Mesothelial cell of epicardium (in vitro differentiated cells): ENCODE results near the gene RPL13. TPM values are rescaled to one million over a fixed set of nuclear protein-coding genes. Genes with fewer than 3 reads are reported as not detected.

Experiments
- DNase-seq, 2 experiments: peaks; one replicate each; pipeline ENCODE4 v3.0.0; 2021; ENCODE audit warnings: low spot score in 2 of 2; ENCODE audit not compliant: unreplicated experiment in 2 of 2
- H3K27ac Mint-ChIP-seq: 2 replicates; pipeline ENCODE4 v1.8.0; 2021; ENCODE audit warnings: mixed read lengths
- H3K27me3 Mint-ChIP-seq: 2 replicates; pipeline ENCODE4 v1.8.0; 2021; ENCODE audit warnings: low read depth, mixed read lengths
- H3K36me3 Mint-ChIP-seq: 2 replicates; pipeline ENCODE4 v1.8.0; 2021; ENCODE audit warnings: mixed read lengths
- H3K4me1 Mint-ChIP-seq: 2 replicates; pipeline ENCODE4 v1.8.0; 2021; ENCODE audit warnings: mixed read lengths
- H3K4me3 Mint-ChIP-seq: 2 replicates; pipeline ENCODE4 v1.8.0; 2021; ENCODE audit warnings: mild to moderate bottlenecking, moderate library complexity, mixed read lengths
- H3K9me3 Mint-ChIP-seq: 2 replicates; pipeline ENCODE4 v1.8.0; 2021; ENCODE audit warnings: mixed read lengths
- total RNA-seq: library from RNA; stranded (reverse); gene quantifications from 3 replicates; pipeline ENCODE4 v1.2.1, GENCODE V29; 2021
- TF ChIP-seq, protein P1 (sequence below): fragments of 200-600 bp; sonication (generic); IDR thresholded peaks from one replicate; pipeline ENCODE4 v1.5.0; 2021; ENCODE audit warnings: antibody characterized with exemption; ENCODE audit not compliant: unreplicated experiment

RPL13 gene
- total RNA-seq, 1 donor from 2014 or later: 2,065 TPM

DNA sequence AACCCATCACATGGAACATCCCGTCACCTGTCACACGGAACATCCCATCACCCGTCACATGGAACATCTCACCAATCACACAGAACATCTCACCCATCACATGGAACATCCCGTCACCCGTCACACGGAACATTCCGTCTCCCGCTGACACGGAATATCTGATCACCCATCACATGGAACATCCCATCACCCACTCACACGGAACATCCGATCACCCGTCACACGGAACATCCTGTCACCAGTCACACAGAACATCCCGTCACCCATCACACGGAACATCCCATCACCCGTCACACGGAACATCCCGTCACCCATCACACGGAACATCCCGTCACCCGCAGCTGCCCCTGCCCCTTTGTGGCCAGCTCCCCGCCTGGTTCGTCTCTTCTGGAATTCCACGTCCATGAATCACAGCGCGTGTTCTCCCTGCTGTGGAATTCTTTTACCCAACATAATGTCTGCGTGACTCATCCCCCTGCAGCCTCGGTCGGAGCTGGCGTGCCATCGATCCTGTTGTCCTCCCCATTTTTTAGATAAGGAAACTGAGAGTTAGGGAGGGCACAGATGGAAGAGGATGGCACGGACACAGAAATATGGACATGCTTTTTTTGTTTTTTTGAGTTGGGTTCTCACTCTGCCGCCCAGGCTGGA lies 20.7 kb downstream of the RPL13 start:
- Mint-ChIP-seq H3K4me3 (no peak overlapping the region), H3K27me3 (peaks cover 23% of the 10 kb centered on the region), H3K27ac (no peak overlapping the region), H3K36me3 (no peaks in the 10 kb centered on the region), H3K4me1 (no peaks in the 10 kb centered on the region), H3K9me3 (no peaks in the 10 kb centered on the region)
- DNase-seq: no peak
- TF ChIP-seq, protein P1, sequence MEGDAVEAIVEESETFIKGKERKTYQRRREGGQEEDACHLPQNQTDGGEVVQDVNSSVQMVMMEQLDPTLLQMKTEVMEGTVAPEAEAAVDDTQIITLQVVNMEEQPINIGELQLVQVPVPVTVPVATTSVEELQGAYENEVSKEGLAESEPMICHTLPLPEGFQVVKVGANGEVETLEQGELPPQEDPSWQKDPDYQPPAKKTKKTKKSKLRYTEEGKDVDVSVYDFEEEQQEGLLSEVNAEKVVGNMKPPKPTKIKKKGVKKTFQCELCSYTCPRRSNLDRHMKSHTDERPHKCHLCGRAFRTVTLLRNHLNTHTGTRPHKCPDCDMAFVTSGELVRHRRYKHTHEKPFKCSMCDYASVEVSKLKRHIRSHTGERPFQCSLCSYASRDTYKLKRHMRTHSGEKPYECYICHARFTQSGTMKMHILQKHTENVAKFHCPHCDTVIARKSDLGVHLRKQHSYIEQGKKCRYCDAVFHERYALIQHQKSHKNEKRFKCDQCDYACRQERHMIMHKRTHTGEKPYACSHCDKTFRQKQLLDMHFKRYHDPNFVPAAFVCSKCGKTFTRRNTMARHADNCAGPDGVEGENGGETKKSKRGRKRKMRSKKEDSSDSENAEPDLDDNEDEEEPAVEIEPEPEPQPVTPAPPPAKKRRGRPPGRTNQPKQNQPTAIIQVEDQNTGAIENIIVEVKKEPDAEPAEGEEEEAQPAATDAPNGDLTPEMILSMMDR: no peak

DNA sequence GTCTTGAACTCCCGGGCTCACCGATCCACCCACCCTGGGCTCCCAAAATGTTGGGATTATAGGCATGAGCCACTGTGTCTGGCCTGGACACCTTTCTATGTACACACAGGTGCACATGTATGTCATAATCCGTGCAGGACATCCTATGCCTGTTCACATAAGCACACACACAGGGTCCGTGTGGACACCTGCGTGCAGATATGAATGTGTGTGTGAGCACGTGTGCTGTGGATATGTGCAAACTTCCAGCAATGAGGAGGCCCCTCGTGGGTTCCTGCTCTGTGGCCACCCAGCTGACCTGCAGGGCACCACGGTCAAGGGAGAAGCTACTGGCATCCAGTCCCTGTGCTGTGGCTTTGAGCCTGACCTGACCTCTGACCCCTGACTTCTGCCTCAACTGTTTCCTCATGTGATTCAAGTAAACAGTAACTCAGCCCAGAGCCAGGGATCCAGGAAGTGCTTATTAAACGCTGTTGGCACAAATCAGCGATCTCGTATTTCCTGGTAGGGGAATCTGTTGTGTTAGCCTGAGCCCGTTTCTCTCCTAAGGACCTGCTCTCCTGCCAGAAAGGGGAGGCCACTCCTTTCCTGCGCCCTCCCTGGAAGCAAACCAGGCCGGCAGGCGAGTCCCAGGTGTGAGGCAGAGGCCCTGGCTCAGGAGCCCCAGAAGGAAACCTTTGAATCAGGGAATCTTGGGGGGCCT lies 21.5 kb downstream of the RPL13 start:
- DNase-seq: no peak
- no peak overlapping the region for H3K4me3 Mint-ChIP-seq
- TF ChIP-seq, protein P1: no peak
- H3K9me3 Mint-ChIP-seq: no peaks in the 10 kb centered on the region
- H3K27ac Mint-ChIP-seq: no peak overlapping the region
- H3K27me3 Mint-ChIP-seq: peaks cover 19% of the 10 kb centered on the region
- H3K36me3 Mint-ChIP-seq: no peaks in the 10 kb centered on the region
- no peaks in the 10 kb centered on the region for H3K4me1 Mint-ChIP-seq

DNA sequence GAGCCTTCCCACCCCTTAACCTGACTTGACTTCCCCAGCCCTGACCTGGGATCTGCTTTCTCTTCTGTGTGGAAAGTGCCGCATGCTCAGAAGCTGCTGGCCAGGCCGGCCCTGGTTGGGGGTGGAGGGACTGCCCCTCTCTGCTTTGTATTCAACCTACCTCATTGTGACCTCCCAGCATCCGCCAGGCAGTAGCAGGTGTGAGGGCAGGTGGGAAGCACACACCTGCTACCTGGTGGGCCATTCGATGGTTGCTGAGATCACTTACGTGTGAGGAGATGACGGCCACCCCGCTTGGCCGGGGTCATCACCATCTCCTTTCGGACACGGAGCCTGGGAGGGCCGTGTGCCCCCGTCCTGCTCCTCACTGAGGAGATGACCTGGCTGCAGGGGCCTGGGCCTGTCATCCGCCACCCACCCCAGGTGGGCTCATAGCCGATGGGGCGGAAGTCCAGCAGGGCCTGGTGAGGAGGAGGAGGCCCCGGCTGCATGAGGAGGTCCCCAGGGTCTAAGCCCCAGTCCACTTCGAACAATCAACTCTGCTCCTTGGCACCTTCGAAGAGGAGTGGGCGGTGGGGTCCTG lies 22.2 kb downstream of the RPL13 start:
- H3K36me3 Mint-ChIP-seq: no peaks in the 10 kb centered on the region
- H3K27me3 Mint-ChIP-seq: peaks cover 12% of the 10 kb centered on the region
- DNase-seq: no peak
- no peaks in the 10 kb centered on the region for H3K9me3 Mint-ChIP-seq
- no peaks in the 10 kb centered on the region for H3K4me1 Mint-ChIP-seq
- H3K27ac Mint-ChIP-seq: no peak overlapping the region
- no peak overlapping the region for H3K4me3 Mint-ChIP-seq
- TF ChIP-seq, protein P1: no peak

DNA sequence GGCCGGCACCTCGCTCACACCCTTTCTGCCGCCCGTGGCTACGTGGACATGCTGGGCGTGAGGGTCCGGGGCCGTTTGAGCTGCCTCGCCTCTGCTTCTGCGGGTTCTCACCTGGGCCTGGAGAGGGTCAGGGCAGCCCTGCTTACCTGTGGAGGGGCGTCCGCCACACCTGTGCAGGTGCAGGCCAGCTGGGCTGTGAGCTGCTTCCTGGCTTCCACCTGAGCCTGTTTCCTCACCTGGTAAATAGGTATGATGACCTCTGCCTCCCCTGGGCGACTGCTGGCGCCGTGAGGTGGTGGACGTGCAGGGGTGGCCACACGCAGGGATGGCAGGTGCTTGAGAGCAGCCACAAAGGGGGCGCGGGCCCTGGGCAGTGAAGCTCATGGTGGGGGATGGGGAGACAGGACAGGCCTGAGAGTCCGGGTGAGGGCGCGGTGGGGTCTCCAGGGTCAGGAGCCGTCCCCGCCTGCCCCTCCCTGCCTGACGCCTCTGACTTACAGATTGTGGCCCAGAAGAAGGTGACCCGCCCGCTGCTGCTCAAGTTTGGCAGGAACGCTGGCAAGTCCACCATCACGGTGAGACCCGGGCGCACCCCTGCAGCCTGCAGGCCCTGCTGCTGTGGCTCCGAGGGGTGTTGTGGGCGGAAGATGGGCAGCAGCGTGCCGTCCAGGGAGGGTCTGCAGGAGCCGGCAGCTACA lies 22.9 kb downstream of the RPL13 start:
- no peak overlapping the region for H3K27ac Mint-ChIP-seq
- H3K4me1 Mint-ChIP-seq: no peaks in the 10 kb centered on the region
- no peaks in the 10 kb centered on the region for H3K9me3 Mint-ChIP-seq
- TF ChIP-seq, protein P1: no peak
- H3K27me3 Mint-ChIP-seq: peaks cover 6% of the 10 kb centered on the region
- no peak for DNase-seq
- no peak overlapping the region for H3K4me3 Mint-ChIP-seq
- no peaks in the 10 kb centered on the region for H3K36me3 Mint-ChIP-seq

DNA sequence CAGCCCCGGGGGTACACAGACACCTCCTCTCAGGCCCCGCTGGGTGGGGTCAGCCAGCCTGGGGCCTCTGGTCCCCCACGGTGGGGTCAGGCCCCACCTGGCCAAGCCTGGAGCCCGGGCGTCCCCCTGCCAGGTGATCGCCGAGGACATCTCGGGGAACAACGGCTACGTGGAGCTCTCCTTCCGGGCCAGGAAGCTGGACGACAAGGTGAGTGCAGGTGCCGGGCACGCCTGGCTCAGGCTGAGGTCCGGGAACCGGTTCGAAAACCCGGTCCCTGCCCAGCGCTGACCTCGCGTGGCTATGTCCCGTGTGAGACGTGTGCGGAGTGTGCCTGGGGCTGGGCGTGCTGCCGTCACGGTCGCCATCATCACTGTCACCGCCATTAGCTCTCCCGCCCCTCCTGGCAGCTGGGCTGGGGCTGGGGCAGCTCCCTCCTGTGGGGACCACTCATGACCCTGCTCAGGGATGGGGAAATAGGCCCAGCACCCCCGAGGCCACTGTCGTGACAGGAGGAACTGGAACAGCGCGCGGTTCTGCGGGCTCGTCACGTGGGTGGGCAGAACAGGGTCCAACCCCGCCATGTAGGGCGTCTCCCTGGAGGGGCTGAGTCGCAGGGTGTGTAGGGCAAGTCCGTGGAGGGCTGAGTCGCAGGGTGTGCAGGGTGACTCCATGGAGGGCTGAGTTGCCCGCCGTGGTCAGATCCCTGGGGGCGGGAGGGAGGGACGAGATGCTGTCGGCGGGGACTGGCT lies 23.6 kb downstream of the RPL13 start:
- DNase-seq: no peak
- Mint-ChIP-seq H3K4me1 (no peaks in the 10 kb centered on the region), H3K36me3 (no peaks in the 10 kb centered on the region), H3K27me3 (no peaks in the 10 kb centered on the region), H3K4me3 (no peak overlapping the region), H3K27ac (no peak overlapping the region), H3K9me3 (no peaks in the 10 kb centered on the region)
- TF ChIP-seq, protein P1: no peak
